ENCODE results near the gene NKRF. TPM values are rescaled to one million over a fixed set of nuclear protein-coding genes. Genes with fewer than 3 reads are reported as not detected.

The NKRF gene
- total and polyA plus RNA-seq, 2 donors (not counting 1 experiment from before 2014, with no cell fraction given) = 7.9 to 16.2 TPM

GRCh38 chrX:119573840-119574393 lies 32.3 kb downstream of the NKRF start:
- ChIA-PET CTCF (interaction anchor here (1.0 to 2.2 kb wide), 4 partner anchors 32 to 106 kb away, joined by 3 to 7 read pairs (median 4); partner anchors contain the start of genes NKRF and SLC25A5), POLR2A (interaction anchor here (1.2 to 2.3 kb wide), 8 partner anchors 9 to 218 kb away, joined by 3 to 17 read pairs (median 8); partner anchors contain the start of genes NKRF, RPL39, SEPTIN6 and STEEP1)
- no peak for TF ChIP-seq EZH2 (IDR thresholded peaks at IDR 0.05; ENCODE audit: borderline replicate concordance, insufficient read depth, low read depth, low read length, poor library complexity, severe bottlenecking)
- TF ChIP-seq CTCF (IDR thresholded peaks at IDR 0.05) = no peak
- Mint-ChIP-seq H3K27me3 (no peaks in the 10 kb centered on the region), H3K4me3 (peak overlapping the region; percentile 88), H3K9me3 (ENCODE audit: insufficient read depth) (no peaks in the 10 kb centered on the region), H3K4me1 (peaks cover 27% of the 10 kb centered on the region), H3K27ac (peak overlapping the region; percentile 88)
- intact Hi-C loops (cut with micrococcal nuclease) = loop anchor here (1.0 kb wide), 4 partner anchors 9 to 105 kb away; partner anchors contain the start of gene STEEP1
- Histone ChIP-seq H3K4me2 (replicated peaks; ENCODE audit: low read depth, low read length, poor library complexity, severe bottlenecking) (peak overlapping the region; percentile 75), H3K27ac (ENCODE audit: low read length in 2 of 2) (peak overlapping the region; percentile 68 to 83), H3K9me3 (ENCODE audit: control extremely low read depth in 1 of 3, control insufficient read depth in 2 of 3, insufficient read depth in 1 of 3, low read length in 2 of 3) (no peaks in the 10 kb centered on the region), H3K27me3 (replicated peaks in 1 of 4; ENCODE audit: control extremely low read depth in 1 of 4, control insufficient read depth in 3 of 4, insufficient read depth in 4 of 4, low read length in 3 of 4) (no peaks in the 10 kb centered on the region), H3K4me1 (ENCODE audit: control insufficient read depth in 2 of 2, insufficient read depth in 2 of 2, low read length in 2 of 2) (peaks cover 20 to 25% of the 10 kb centered on the region in 2 donors), H3K9ac (ENCODE audit: low read length) (peak overlapping the region; percentile 77), H3K79me2 (ENCODE audit: control insufficient read depth, insufficient read depth, low read length) (peaks cover 17% of the 10 kb centered on the region), H3K36me3 (replicated peaks in 1 of 2; ENCODE audit: control extremely low read depth in 1 of 2, control insufficient read depth in 1 of 2, extremely low read depth in 1 of 2, insufficient read depth in 2 of 2, low read length in 1 of 2) (no peaks in the 10 kb centered on the region), H2AFZ (ENCODE audit: insufficient read depth, low read depth, low read length, poor library complexity, severe bottlenecking) (peak overlapping the region; percentile 84), H4K20me1 (ENCODE audit: control insufficient read depth, insufficient read depth, low read length, poor library complexity, severe bottlenecking) (peaks cover 7% of the 10 kb centered on the region), H3K4me3 (ENCODE audit: control extremely low read depth in 1 of 5, extremely low read depth in 1 of 5, insufficient read depth in 1 of 5, low read depth in 2 of 5, low read length in 4 of 5) (peak overlapping the region; percentile 42 to 77 (median 70))
- peak; percentile 1 for ATAC-seq (ENCODE audit: low read depth)
- 2% methylated on average over 8 of the region's 30 CpGs for WGBS (ENCODE audit: insufficient coverage)
- no peak for DNase-seq

GRCh38 chrX:119573222-119573621 lies 33.0 kb downstream of the NKRF start:
- H3K9me3 ChIP-seq (ENCODE audit: control extremely low read depth in 1 of 3, control insufficient read depth in 2 of 3, insufficient read depth in 1 of 3, low read length in 2 of 3) = no peaks in the 10 kb centered on the region
- H3K36me3 ChIP-seq (replicated peaks in 1 of 2; ENCODE audit: control extremely low read depth in 1 of 2, control insufficient read depth in 1 of 2, extremely low read depth in 1 of 2, insufficient read depth in 2 of 2, low read length in 1 of 2) = no peaks in the 10 kb centered on the region
- POLR2A ChIA-PET = interaction anchor here (2.2 to 2.3 kb wide), 2 partner anchors 8 to 33 kb away, joined by 9 to 17 read pairs; partner anchors contain the start of genes NKRF and STEEP1
- Mint-ChIP-seq H3K4me1 (peaks cover 24% of the 10 kb centered on the region), H3K9me3 (ENCODE audit: insufficient read depth) (no peaks in the 10 kb centered on the region), H3K4me3 (peak overlapping the region; percentile 88), H3K27me3 (no peaks in the 10 kb centered on the region), H3K27ac (peak overlapping the region; percentile 88)
- DNase-seq (no peak), ATAC-seq (ENCODE audit: low read depth) (no peak)
- TF ChIP-seq EZH2 (IDR thresholded peaks at IDR 0.05; ENCODE audit: borderline replicate concordance, insufficient read depth, low read depth, low read length, poor library complexity, severe bottlenecking) (no peak), CTCF (IDR thresholded peaks at IDR 0.05) (no peak)
- WGBS (ENCODE audit: insufficient coverage) = 100% methylated on average over 1 of the region's 3 CpGs
- H3K27ac ChIP-seq (ENCODE audit: low read length in 2 of 2) = peak overlapping the region in 1 of 2 donors; percentile 83
- no peak overlapping the region for H3K9ac ChIP-seq (ENCODE audit: low read length)
- H4K20me1 ChIP-seq (ENCODE audit: control insufficient read depth, insufficient read depth, low read length, poor library complexity, severe bottlenecking) = peaks cover 7% of the 10 kb centered on the region
- no peak overlapping the region for H2AFZ ChIP-seq (ENCODE audit: insufficient read depth, low read depth, low read length, poor library complexity, severe bottlenecking)
- H3K27me3 ChIP-seq (replicated peaks in 1 of 4; ENCODE audit: control extremely low read depth in 1 of 4, control insufficient read depth in 3 of 4, insufficient read depth in 4 of 4, low read length in 3 of 4) = no peaks in the 10 kb centered on the region
- intact Hi-C loops (cut with micrococcal nuclease) = no loop called here
- peak overlapping the region in 3 of 5 experiments; percentile 70 to 77 (median 77) for H3K4me3 ChIP-seq (ENCODE audit: control extremely low read depth in 1 of 5, extremely low read depth in 1 of 5, insufficient read depth in 1 of 5, low read depth in 2 of 5, low read length in 4 of 5)
- H3K4me1 ChIP-seq (ENCODE audit: control insufficient read depth in 2 of 2, insufficient read depth in 2 of 2, low read length in 2 of 2) = peaks cover 20% of the 10 kb centered on the region in 2 donors
- peaks cover 17% of the 10 kb centered on the region for H3K79me2 ChIP-seq (ENCODE audit: control insufficient read depth, insufficient read depth, low read length)
- H3K4me2 ChIP-seq (replicated peaks; ENCODE audit: low read depth, low read length, poor library complexity, severe bottlenecking) = peak overlapping the region; percentile 75
- CTCF ChIA-PET = interaction anchor here (1.4 to 2.2 kb wide), 2 partner anchors 28 to 57 kb away, joined by 5 to 7 read pairs; no protein-coding TSS in a partner anchor
